Natural killer cell (primary cell): ENCODE measurements around the gene SLC39A13. TPM values are rescaled to one million over a fixed set of nuclear protein-coding genes. Genes with fewer than 3 reads are reported as not detected.

Experiments used
- ATAC-seq, 3 donors: fragments of 150-1000 bp in 2 of 3; fragments of 200-7000 bp in 1 of 3; cut with Tn5 transposase; 1 replicate in 1 of 3; 2 replicates in 2 of 3; pipeline ENCODE4 v1.10.0; 2021; ENCODE audit warnings: mild to moderate bottlenecking in 2 of 3, moderate library complexity in 2 of 3
- DNase-seq, 2 donors: peaks; one replicate each; pipeline versions ENCODE4 v3.0.0 to v3.0.0-alpha.2; 2013 to 2021; ENCODE audit warnings: mixed read lengths in 1 of 2
- H3K27ac ChIP-seq: one replicate; pipeline ENCODE4 v1.5.1; 2013; ENCODE audit warnings: mild to moderate bottlenecking, low read length
- H3K27me3 ChIP-seq: one replicate; pipeline ENCODE4 v1.6.1; 2013; ENCODE audit warnings: low read length; ENCODE audit not compliant: control insufficient read depth, insufficient read depth
- H3K36me3 ChIP-seq: one replicate; pipeline ENCODE4 v1.6.1; 2013; ENCODE audit warnings: low read length; ENCODE audit not compliant: control insufficient read depth, insufficient read depth
- H3K4me1 ChIP-seq: one replicate; pipeline ENCODE4 v1.6.1; 2013; ENCODE audit warnings: low read length; ENCODE audit not compliant: control insufficient read depth, insufficient read depth
- H3K4me3 ChIP-seq: one replicate; pipeline ENCODE4 v1.5.1; 2013; ENCODE audit warnings: low read length
- H3K9me3 ChIP-seq: one replicate; pipeline ENCODE4 v1.6.1; 2013; ENCODE audit warnings: low read length; ENCODE audit not compliant: control insufficient read depth, insufficient read depth
- H3K27ac Mint-ChIP-seq, 2 donors: one replicate each; pipeline ENCODE4 v1.8.0; 2022; ENCODE audit warnings: mild to moderate bottlenecking in 2 of 2, mixed read lengths in 2 of 2, moderate library complexity in 1 of 2
- H3K27me3 Mint-ChIP-seq, 2 donors: one replicate each; pipeline ENCODE4 v1.8.0; 2022; ENCODE audit warnings: low read depth in 2 of 2, mixed read lengths in 2 of 2
- H3K36me3 Mint-ChIP-seq: one replicate; pipeline ENCODE4 v1.8.0; 2022; ENCODE audit warnings: mixed read lengths
- H3K4me1 Mint-ChIP-seq, 2 donors: one replicate each; pipeline ENCODE4 v1.8.0; 2022; ENCODE audit warnings: mixed read lengths in 2 of 2
- H3K4me3 Mint-ChIP-seq: one replicate; pipeline ENCODE4 v1.8.0; 2022; ENCODE audit warnings: mild to moderate bottlenecking, moderate library complexity, mixed read lengths
- H3K9me3 Mint-ChIP-seq, 2 donors: one replicate each; pipeline ENCODE4 v1.8.0; 2022; ENCODE audit warnings: mixed read lengths in 2 of 2
- CTCF ChIP-seq: fragments of 200-600 bp; IDR thresholded peaks from one replicate; pipeline ENCODE4 v1.8.0; 2022; ENCODE audit warnings: antibody characterized with exemption
- WGBS: methylation state at CpG from one replicate; pipeline ENCODE4 v1.1.7; 2013; ENCODE audit warnings: missing lambda C conversion rate; ENCODE audit not compliant: insufficient coverage; 5-methylcytosine and 5-hydroxymethylcytosine counted together
- intact Hi-C: fragments of 100-400 bp; cut with micrococcal nuclease; formaldehyde crosslinking; loops from one replicate; pipeline ENCODE4 v1.14.2; 2022
- total RNA-seq, 4 donors: library from RNA; stranded (reverse); fragments of 120-200 nt in 1 of 4; gene quantifications; one replicate each; pipeline versions ENCODE4 v1.2.3 to v1.2.4, GENCODE V29; 2013 to 2022

SLC39A13 gene
- total RNA-seq, 3 donors from 2014 or later (not counting 1 experiment from before 2014, with no cell fraction given): 29.1 to 34.7 (median 32.6) TPM

- H3K4me3 ChIP-seq: no peak overlapping the region
- no peaks in the 10 kb centered on the region for H3K36me3 Mint-ChIP-seq
- H3K4me1 ChIP-seq: peaks cover 26% of the 10 kb centered on the region
- no peaks in the 10 kb centered on the region for H3K27me3 ChIP-seq
- H3K9me3 Mint-ChIP-seq: no peaks in the 10 kb centered on the region
- H3K4me1 Mint-ChIP-seq: peaks cover 23 to 38% of the 10 kb centered on the region in 2 donors
- DNase-seq (peak in 1 of 2 donors; percentile 22), ATAC-seq (no peak)
- no peak for TF ChIP-seq CTCF
- no peaks in the 10 kb centered on the region for H3K27me3 Mint-ChIP-seq
- H3K9me3 ChIP-seq: no peaks in the 10 kb centered on the region
- H3K27ac ChIP-seq: peak overlapping the region; percentile 86
- peak overlapping the region; percentile 90 to 92 for H3K27ac Mint-ChIP-seq
- H3K4me3 Mint-ChIP-seq: peak overlapping the region; percentile 97
- intact Hi-C loops: loop anchor here (5.0 to 10.0 kb wide), 2 partner anchors 152 to 235 kb away; partner anchors contain the start of genes ARFGAP2 and NR1H3
- 94% methylated on average over 31 of the region's 31 CpGs for WGBS
- H3K36me3 ChIP-seq: peaks cover 10% of the 10 kb centered on the region
Measured at GRCh38 chr11:47409440-47410369, 1.3 kb downstream of the SLC39A13 start.

GRCh38 chr11:47410370-47411264, 2.2 kb downstream of the SLC39A13 start:
- TF ChIP-seq CTCF: no peak
- Mint-ChIP-seq H3K9me3 (no peaks in the 10 kb centered on the region), H3K4me1 (peaks cover 23 to 38% of the 10 kb centered on the region in 2 donors), H3K27me3 (no peaks in the 10 kb centered on the region), H3K36me3 (no peaks in the 10 kb centered on the region), H3K27ac (peak overlapping the region in 1 of 2 donors; percentile 90), H3K4me3 (peak overlapping the region; percentile 9)
- no peak for ATAC-seq
- Histone ChIP-seq H3K4me3 (no peak overlapping the region), H3K9me3 (no peaks in the 10 kb centered on the region), H3K4me1 (peaks cover 26% of the 10 kb centered on the region), H3K27ac (no peak overlapping the region), H3K36me3 (peaks cover 14% of the 10 kb centered on the region), H3K27me3 (no peaks in the 10 kb centered on the region)
- 94% methylated on average over 12 of the region's 12 CpGs for WGBS
- intact Hi-C loops: no loop called here
- peak in 1 of 2 donors; percentile 8 for DNase-seq

- Mint-ChIP-seq H3K36me3 (no peaks in the 10 kb centered on the region), H3K4me1 (peaks cover 20 to 33% of the 10 kb centered on the region in 2 donors), H3K27ac (no peak overlapping the region), H3K9me3 (no peaks in the 10 kb centered on the region), H3K27me3 (no peaks in the 10 kb centered on the region), H3K4me3 (no peak overlapping the region)
- Histone ChIP-seq H3K4me3 (no peak overlapping the region), H3K27me3 (no peaks in the 10 kb centered on the region), H3K9me3 (no peaks in the 10 kb centered on the region), H3K27ac (no peak overlapping the region), H3K36me3 (peaks cover 16% of the 10 kb centered on the region), H3K4me1 (peaks cover 19% of the 10 kb centered on the region)
- peak; percentile 79 for TF ChIP-seq CTCF
- intact Hi-C loops: no loop called here
- WGBS: 81% methylated on average over 12 of the region's 12 CpGs
- DNase-seq (peak; percentile 54 to 70), ATAC-seq (no peak)
Measured at GRCh38 chr11:47411884-47412746, 3.7 kb downstream of the SLC39A13 start.
